SU-DHL-6 (cell line): Measurements from ENCODE around the gene CLEC4C.
"Not testable (repeated sequence)": the region's sequence is repeated elsewhere in the genome, so short reads cannot be mapped to it uniquely, and the experiment has no call there.

Experiments used
- H2AFZ ChIP-seq: fragments of 200-600 bp; sonication (generic); 2 replicates; pipeline ENCODE4 v1.6.1; 2014; ENCODE audit warnings: low read depth, mild to moderate bottlenecking, moderate library complexity, mixed read lengths, antibody characterized with exemption, low read length; ENCODE audit not compliant: severe bottlenecking
- H3F3A ChIP-seq: fragments of 200-600 bp; shearing (Covaris generic); 2 replicates; pipeline ENCODE4 v1.6.0; 2016; ENCODE audit warnings: antibody characterized with exemption, mild to moderate bottlenecking; ENCODE audit not compliant: insufficient read depth
- H3K27ac ChIP-seq: fragments of 200-600 bp; sonication (generic); 2 replicates; pipeline ENCODE4 v1.5.1; 2016; ENCODE audit warnings: low read depth, mild to moderate bottlenecking, low read length, moderate library complexity, mixed read lengths
- H3K27me3 ChIP-seq: fragments of 200-600 bp; sonication (generic), shearing (Covaris generic); 2 replicates; pipeline ENCODE4 v1.6.0; 2014; ENCODE audit warnings: mild to moderate bottlenecking, low read length
- H3K36me3 ChIP-seq: fragments of 200-600 bp; sonication (generic); 2 replicates; pipeline ENCODE4 v1.6.1; 2014; ENCODE audit warnings: mild to moderate bottlenecking, low read length, mixed read lengths
- H3K4me2 ChIP-seq: fragments of 300-600, 200-600 bp; shearing (Covaris generic), sonication (generic); 2 replicates; pipeline ENCODE4 v1.6.0; 2014; ENCODE audit warnings: low read length, low read depth, mild to moderate bottlenecking; ENCODE audit not compliant: poor library complexity, severe bottlenecking
- H3K4me3 ChIP-seq: fragments of 200-600 bp; sonication (generic); 2 replicates; pipeline ENCODE4 v1.5.1; 2014; ENCODE audit warnings: antibody characterized with exemption, low read length, mild to moderate bottlenecking, mixed read lengths; ENCODE audit not compliant: insufficient read depth, poor library complexity, severe bottlenecking
- H3K79me2 ChIP-seq: fragments of 200-600 bp; sonication (generic); 2 replicates; pipeline ENCODE4 v1.6.1; 2014; ENCODE audit warnings: mild to moderate bottlenecking, low read length, moderate library complexity; ENCODE audit not compliant: insufficient read depth
- H3K9ac ChIP-seq: fragments of 200-600 bp; sonication (generic); 2 replicates; pipeline ENCODE4 v1.7.0; 2014; ENCODE audit warnings: mild to moderate bottlenecking, low read length
- H3K9me2 ChIP-seq: fragments of 200-600 bp; sonication (generic); replicated peaks from 2 replicates; pipeline ENCODE4 v1.6.1; 2014; ENCODE audit warnings: low read length; ENCODE audit not compliant: insufficient read depth
- H3K9me3 ChIP-seq: fragments of 200-600 bp; sonication (generic); 2 replicates; pipeline ENCODE4 v1.6.1; 2014; ENCODE audit warnings: low read length, mixed read lengths; ENCODE audit not compliant: insufficient read depth
- H4K20me1 ChIP-seq: fragments of 200-600 bp; sonication (generic); 2 replicates; pipeline ENCODE4 v1.6.1; 2014; ENCODE audit warnings: low read depth, mild to moderate bottlenecking, antibody characterized with exemption, low read length, moderate library complexity, mixed read lengths
- CTCF ChIP-seq: fragments of 200-600 bp; sonication (generic); IDR thresholded peaks from one replicate; pipeline ENCODE4 v1.5.1; 2017; ENCODE audit warnings: antibody characterized with exemption, mild to moderate bottlenecking, low read length, moderate library complexity; ENCODE audit not compliant: insufficient read depth, poor library complexity, severe bottlenecking
- EZH2phosphoT487 ChIP-seq: fragments of 200-600 bp; sonication (generic), shearing (Covaris generic); conservative IDR thresholded peaks from 2 replicates; pipeline ENCODE4 v1.6.1; 2018; ENCODE audit warnings: mild to moderate bottlenecking, antibody characterized with exemption, low read length, moderate library complexity, mixed read lengths

CLEC4C gene

GRCh38 chr12:7781274-7781673, 34.1 kb upstream of the CLEC4C start:
- no peaks in the 10 kb centered on the region for H3K9me3 ChIP-seq
- H3K27me3 ChIP-seq = no peaks in the 10 kb centered on the region
- H3K36me3 ChIP-seq = no peaks in the 10 kb centered on the region
- H3K4me2 ChIP-seq = no peak overlapping the region
- H4K20me1 ChIP-seq = no peaks in the 10 kb centered on the region
- no peaks in the 10 kb centered on the region for H3K79me2 ChIP-seq
- no peak overlapping the region for H3K4me3 ChIP-seq
- H3K9me2 ChIP-seq = no peaks in the 10 kb centered on the region
- H3K27ac ChIP-seq = no peak overlapping the region
- H3K9ac ChIP-seq = no peak overlapping the region
- H2AFZ ChIP-seq = no peak overlapping the region
- no peaks in the 10 kb centered on the region for H3F3A ChIP-seq
- no peak for TF ChIP-seq CTCF
- no peak for TF ChIP-seq EZH2phosphoT487

GRCh38 chr12:7769999-7770398, 22.8 kb upstream of the CLEC4C start:
- Histone ChIP-seq H3K9me3 (no peaks in the 10 kb centered on the region), H3K4me2 (no peak overlapping the region)

DNA sequence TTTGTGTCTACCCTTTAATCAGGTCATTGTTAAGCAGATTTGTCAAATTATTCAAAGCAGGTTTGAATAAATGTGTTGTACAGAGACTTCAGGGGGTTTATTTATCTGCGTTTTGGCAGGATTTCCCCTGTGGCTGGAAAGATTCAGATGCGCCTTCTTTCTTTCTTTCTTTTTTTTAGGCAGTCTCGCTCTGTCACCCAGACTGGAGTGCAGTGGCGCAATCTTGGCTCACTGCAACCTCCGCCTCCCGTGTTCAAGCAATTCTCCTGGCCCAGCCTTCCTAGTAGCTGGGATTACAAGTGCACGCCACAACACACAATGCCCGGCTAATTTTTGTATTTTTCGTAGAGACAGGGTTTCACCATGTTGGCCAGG, 11.6 kb upstream of the CLEC4C start:
- Histone ChIP-seq H3K27ac (no peak overlapping the region), H3K4me2 (no peak overlapping the region), H3K27me3 (no peaks in the 10 kb centered on the region), H3K9me3 (no peaks in the 10 kb centered on the region), H3K9me2 (no peaks in the 10 kb centered on the region), H3K9ac (no peak overlapping the region), H2AFZ (no peak overlapping the region), H3K36me3 (no peaks in the 10 kb centered on the region), H3F3A (no peaks in the 10 kb centered on the region), H3K4me3 (no peak overlapping the region), H4K20me1 (no peaks in the 10 kb centered on the region), H3K79me2 (no peaks in the 10 kb centered on the region)
- TF ChIP-seq EZH2phosphoT487 = no peak

More at GRCh38 chr12:7769999-7770398, 22.8 kb upstream of the CLEC4C start:
- H4K20me1 ChIP-seq = no peaks in the 10 kb centered on the region
- H3K9ac ChIP-seq = no peak overlapping the region
- H2AFZ ChIP-seq = no peak overlapping the region
- H3K79me2 ChIP-seq = no peaks in the 10 kb centered on the region
- no peak overlapping the region for H3K27ac ChIP-seq
- no peaks in the 10 kb centered on the region for H3K27me3 ChIP-seq
- TF ChIP-seq CTCF (no peak), EZH2phosphoT487 (no peak)
- no peak overlapping the region for H3K4me3 ChIP-seq
- no peaks in the 10 kb centered on the region for H3K9me2 ChIP-seq
- H3F3A ChIP-seq = no peaks in the 10 kb centered on the region
- no peaks in the 10 kb centered on the region for H3K36me3 ChIP-seq

- Histone ChIP-seq H3K27me3 (no peaks in the 10 kb centered on the region), H3F3A (no peaks in the 10 kb centered on the region), H3K36me3 (no peaks in the 10 kb centered on the region), H3K9ac (no peak overlapping the region), H3K9me3 (no peaks in the 10 kb centered on the region), H3K4me2 (no peak overlapping the region), H3K9me2 (no peaks in the 10 kb centered on the region), H4K20me1 (no peaks in the 10 kb centered on the region), H3K4me3 (no peak overlapping the region), H3K79me2 (no peaks in the 10 kb centered on the region), H2AFZ (no peak overlapping the region), H3K27ac (no peak overlapping the region)
- no peak for TF ChIP-seq EZH2phosphoT487
- TF ChIP-seq CTCF = no peak
These were observed 9.8 kb upstream of the CLEC4C start for GRCh38 chr12:7756993-7757392.

DNA sequence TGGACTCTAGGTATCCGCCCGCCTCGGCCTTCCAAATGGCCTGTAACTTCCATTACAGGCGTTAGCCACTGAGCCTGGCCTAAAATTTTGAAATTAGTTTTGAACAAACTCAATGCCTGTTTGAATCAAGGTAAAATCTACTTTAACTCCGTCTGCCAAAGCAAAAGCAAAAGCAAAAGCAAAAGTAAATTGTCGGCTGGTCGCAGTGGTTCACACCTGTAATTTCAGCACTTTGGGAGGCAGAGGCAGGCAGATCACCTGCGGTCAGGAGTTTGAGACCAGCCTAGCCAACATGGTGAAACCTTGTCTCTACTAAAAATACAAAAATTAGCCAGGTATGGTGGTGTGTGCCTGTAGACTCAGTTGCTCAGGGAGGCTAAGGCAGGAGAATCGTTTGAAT, 8.5 kb upstream of the CLEC4C start:
- H3K36me3 ChIP-seq, H3K27ac ChIP-seq, H3F3A ChIP-seq, H3K4me2 ChIP-seq, H3K9me3 ChIP-seq, H3K9me2 ChIP-seq, H3K79me2 ChIP-seq, H3K9ac ChIP-seq, H3K4me3 ChIP-seq, H2AFZ ChIP-seq, H3K27me3 ChIP-seq, H4K20me1 ChIP-seq: not testable (repeated sequence)
